Trophoblast cell (in vitro differentiated cells and primary cell): ENCODE results near the gene GLG1.
A peak's percentile ranks its signal among the peaks of the same experiment; 100 is the strongest.

Source experiments
- DNase-seq, 2 donors: peaks; one replicate each; pipeline ENCODE4 v3.0.0-alpha.2; 2016
- H2AFZ ChIP-seq: 2 replicates; pipeline ENCODE4 v1.6.1; 2013; ENCODE audit warnings: low read length, moderate library complexity, mild to moderate bottlenecking; ENCODE audit not compliant: insufficient read depth, poor library complexity
- H2AK5ac ChIP-seq: 2 replicates; pipeline ENCODE4 v1.6.1; 2013; ENCODE audit warnings: mild to moderate bottlenecking, low read length
- H2BK120ac ChIP-seq: 2 replicates; pipeline ENCODE4 v1.6.1; 2013; ENCODE audit warnings: low read length, mild to moderate bottlenecking, moderate library complexity; ENCODE audit not compliant: insufficient read depth, poor library complexity
- H2BK12ac ChIP-seq: 2 replicates; pipeline ENCODE4 v1.6.1; 2013; ENCODE audit warnings: mild to moderate bottlenecking, low read length, moderate library complexity
- H2BK5ac ChIP-seq: 2 replicates; pipeline ENCODE4 v1.6.1; 2013; ENCODE audit warnings: low read length, low read depth, moderate library complexity, mild to moderate bottlenecking; ENCODE audit not compliant: poor library complexity
- H3K14ac ChIP-seq: 2 replicates; pipeline ENCODE4 v1.6.1; 2013; ENCODE audit warnings: mild to moderate bottlenecking, low read length
- H3K18ac ChIP-seq: 2 replicates; pipeline ENCODE4 v1.6.1; 2013; ENCODE audit warnings: mild to moderate bottlenecking, low read length
- H3K23ac ChIP-seq: 2 replicates; pipeline ENCODE4 v1.6.1; 2013; ENCODE audit warnings: low read length
- H3K27ac ChIP-seq: 2 replicates; pipeline ENCODE4 v1.5.1; 2013; ENCODE audit warnings: low read depth, mild to moderate bottlenecking, inconsistent platforms, low read length, moderate library complexity
- H3K27me3 ChIP-seq: 2 replicates; pipeline ENCODE4 v1.6.1; 2013; ENCODE audit warnings: inconsistent platforms, mild to moderate bottlenecking, low read length, moderate library complexity; ENCODE audit not compliant: insufficient read depth
- H3K36me3 ChIP-seq, 2 experiments: 1 replicate in 1 of 2; 2 replicates in 1 of 2; pipeline ENCODE4 v1.6.1; 2013; ENCODE audit warnings: low read length in 2 of 2, mild to moderate bottlenecking in 2 of 2, moderate library complexity in 1 of 2; ENCODE audit not compliant: insufficient read depth in 2 of 2, control insufficient read depth in 1 of 2
- H3K4ac ChIP-seq: 2 replicates; pipeline ENCODE4 v1.6.1; 2013; ENCODE audit warnings: low read depth, mild to moderate bottlenecking, low read length, moderate library complexity
- H3K4me1 ChIP-seq, 2 experiments: 1 replicate in 1 of 2; 2 replicates in 1 of 2; pipeline ENCODE4 v1.6.1; 2013; ENCODE audit warnings: low read length in 2 of 2, mild to moderate bottlenecking in 2 of 2, moderate library complexity in 1 of 2; ENCODE audit not compliant: insufficient read depth in 2 of 2, control insufficient read depth in 1 of 2
- H3K4me2 ChIP-seq: 2 replicates; pipeline ENCODE4 v1.6.1; 2013; ENCODE audit warnings: inconsistent platforms, mild to moderate bottlenecking, low read length, moderate library complexity
- H3K4me3 ChIP-seq: 2 replicates; pipeline ENCODE4 v1.5.1; 2013; ENCODE audit warnings: mild to moderate bottlenecking, low read depth, low read length, inconsistent platforms
- H3K79me1 ChIP-seq: one replicate; pipeline ENCODE4 v1.6.1; 2013; ENCODE audit warnings: low read length
- H3K79me2 ChIP-seq: 2 replicates; pipeline ENCODE4 v1.6.1; 2013; ENCODE audit warnings: low read length, mild to moderate bottlenecking; ENCODE audit not compliant: control insufficient read depth, insufficient read depth, poor library complexity
- H3K9ac ChIP-seq: 2 replicates; pipeline ENCODE4 v1.6.1; 2013; ENCODE audit warnings: mild to moderate bottlenecking, low read length
- H3K9me3 ChIP-seq: 2 replicates; pipeline ENCODE4 v1.6.1; 2013; ENCODE audit warnings: low read depth, mild to moderate bottlenecking, control low read depth, inconsistent platforms, low read length; ENCODE audit not compliant: insufficient read depth
- H4K12ac ChIP-seq: 2 replicates; pipeline ENCODE4 v1.6.1; 2013; ENCODE audit warnings: low read depth, mild to moderate bottlenecking, low read length, moderate library complexity
- H4K8ac ChIP-seq: 2 replicates; pipeline ENCODE4 v1.6.1; 2013; ENCODE audit warnings: low read depth, mild to moderate bottlenecking, low read length, moderate library complexity
- H4K91ac ChIP-seq: one replicate; pipeline ENCODE4 v1.6.1; 2013; ENCODE audit warnings: low read depth, mild to moderate bottlenecking, low read length, moderate library complexity
- WGBS: extraction: QIAGEN DNeasy Blood & Tissue Kit; methylation state at CpG from one replicate; pipeline ENCODE4 v1.1.7; 2013; ENCODE audit warnings: missing lambda C conversion rate; ENCODE audit not compliant: insufficient read length, insufficient coverage; ENCODE audit errors: extremely low coverage; 5-methylcytosine and 5-hydroxymethylcytosine counted together

Gene GLG1

GRCh38 chr16:74651841-74652240 is 44.9 kb upstream of the GLG1 start:
- Histone ChIP-seq H3K4me2 (no peak overlapping the region), H3K4ac (no peak overlapping the region), H3K27ac (no peak overlapping the region), H2AFZ (no peak overlapping the region), H3K4me1 (peaks cover 2% of the 10 kb centered on the region in 2 experiments), H4K8ac (no peak overlapping the region), H3K14ac (no peak overlapping the region), H3K79me2 (no peaks in the 10 kb centered on the region), H3K4me3 (no peak overlapping the region), H3K36me3 (peaks cover 24 to 34% of the 10 kb centered on the region in 2 experiments), H3K79me1 (no peaks in the 10 kb centered on the region), H3K9me3 (no peaks in the 10 kb centered on the region), H2AK5ac (no peak overlapping the region), H2BK120ac (no peak overlapping the region), H3K23ac (no peak overlapping the region), H4K12ac (no peak overlapping the region), H2BK12ac (no peak overlapping the region), H3K9ac (no peak overlapping the region), H3K18ac (no peak overlapping the region), H2BK5ac (no peak overlapping the region), H3K27me3 (no peaks in the 10 kb centered on the region), H4K91ac (no peak overlapping the region)
- peak in 1 of 2 donors; percentile 42 for DNase-seq
- no CpG with 5 or more reads among the region's 2 CpGs for WGBS

GRCh38 chr16:74650966-74651567 is 44.2 kb upstream of the GLG1 start:
- Histone ChIP-seq H3K4me2 (no peak overlapping the region), H2BK120ac (no peak overlapping the region), H2BK12ac (no peak overlapping the region), H3K9me3 (no peaks in the 10 kb centered on the region), H4K12ac (no peak overlapping the region), H3K4ac (no peak overlapping the region), H2AK5ac (no peak overlapping the region), H3K79me2 (no peaks in the 10 kb centered on the region), H3K23ac (no peak overlapping the region), H3K4me3 (no peak overlapping the region), H3K9ac (no peak overlapping the region), H3K79me1 (no peaks in the 10 kb centered on the region), H4K91ac (no peak overlapping the region), H2AFZ (no peak overlapping the region), H3K27me3 (no peaks in the 10 kb centered on the region), H3K18ac (no peak overlapping the region), H3K14ac (no peak overlapping the region), H3K4me1 (peaks cover 2% of the 10 kb centered on the region in 2 experiments), H3K36me3 (peaks cover 30 to 35% of the 10 kb centered on the region in 2 experiments), H3K27ac (no peak overlapping the region), H2BK5ac (no peak overlapping the region), H4K8ac (no peak overlapping the region)
- WGBS: no CpG with 5 or more reads among the region's 6 CpGs
- peak in 1 of 2 donors; percentile 40 for DNase-seq

- Histone ChIP-seq H3K79me2 (no peaks in the 10 kb centered on the region), H3K9ac (no peak overlapping the region), H3K9me3 (no peaks in the 10 kb centered on the region), H3K27ac (no peak overlapping the region), H3K18ac (no peak overlapping the region), H2BK5ac (no peak overlapping the region), H2AK5ac (no peak overlapping the region), H3K14ac (no peak overlapping the region), H2BK120ac (no peak overlapping the region), H4K91ac (no peak overlapping the region), H3K27me3 (no peaks in the 10 kb centered on the region), H3K4me3 (no peak overlapping the region), H4K12ac (no peak overlapping the region), H3K4ac (no peak overlapping the region), H3K4me1 (peaks cover 2% of the 10 kb centered on the region in 2 experiments), H2BK12ac (no peak overlapping the region), H3K79me1 (no peaks in the 10 kb centered on the region), H3K23ac (no peak overlapping the region), H3K4me2 (no peak overlapping the region), H4K8ac (no peak overlapping the region), H2AFZ (no peak overlapping the region), H3K36me3 (peaks cover 34 to 40% of the 10 kb centered on the region in 2 experiments)
- WGBS: no CpG with 5 or more reads among the region's 1 CpG
- no peak for DNase-seq
Observed at GRCh38 chr16:74649839-74650504, 43.1 kb upstream of the GLG1 start.

- H4K8ac ChIP-seq: no peak overlapping the region
- no peaks in the 10 kb centered on the region for H3K79me2 ChIP-seq
- H3K4me3 ChIP-seq: no peak overlapping the region
- H2AK5ac ChIP-seq: no peak overlapping the region
- no peak overlapping the region for H3K18ac ChIP-seq
- H3K9ac ChIP-seq: no peak overlapping the region
- no CpG with 5 or more reads among the region's 8 CpGs for WGBS
- no peaks in the 10 kb centered on the region for H3K9me3 ChIP-seq
- no peak overlapping the region for H3K4me2 ChIP-seq
- no peak overlapping the region for H2BK12ac ChIP-seq
- no peak overlapping the region for H2BK120ac ChIP-seq
- H3K14ac ChIP-seq: no peak overlapping the region
- no peaks in the 10 kb centered on the region for H3K27me3 ChIP-seq
- no peak overlapping the region for H2BK5ac ChIP-seq
- H3K4ac ChIP-seq: no peak overlapping the region
- no peak overlapping the region for H4K91ac ChIP-seq
- H3K23ac ChIP-seq: no peak overlapping the region
- DNase-seq: no peak
- no peak overlapping the region for H2AFZ ChIP-seq
- H3K27ac ChIP-seq: no peak overlapping the region
- peaks cover 45 to 50% of the 10 kb centered on the region in 2 experiments for H3K36me3 ChIP-seq
- no peak overlapping the region for H4K12ac ChIP-seq
- H3K79me1 ChIP-seq: no peaks in the 10 kb centered on the region
- H3K4me1 ChIP-seq: no peaks in the 10 kb centered on the region
Observed at GRCh38 chr16:74641969-74642368, 35.1 kb upstream of the GLG1 start.
